Gastroesophageal sphincter (tissue), 4 donors: ENCODE measurements around the gene RAB13. TPM values are rescaled to one million over a fixed set of nuclear protein-coding genes. Genes with fewer than 3 reads are reported as not detected.
"Not testable (repeated sequence)": the region's sequence is repeated elsewhere in the genome, so short reads cannot be mapped to it uniquely, and the experiment has no call there.

ENCODE experiments used
- ATAC-seq: fragments of 150-250 bp; one replicate; pipeline ENCODE4 v1.9.1; 2016; ENCODE audit warnings: mild to moderate bottlenecking, moderate library complexity
- H3K27ac ChIP-seq, 4 donors: fragments of 200-600 bp; sonication (generic) in 3 of 4; 1 replicate in 3 of 4; 2 replicates in 1 of 4; pipeline ENCODE4 v1.5.1; 2016 to 2019
- H3K27me3 ChIP-seq: fragments of 200-600 bp; sonication (generic); one replicate; pipeline ENCODE4 v1.5.1; 2019
- H3K36me3 ChIP-seq, 2 donors: fragments of 200-600 bp; sonication (generic); one replicate each; pipeline ENCODE4 v1.5.1; 2019; ENCODE audit warnings: control low read depth in 1 of 2
- H3K4me1 ChIP-seq, 3 donors: fragments of 200-600 bp; sonication (generic); 1 replicate in 2 of 3; 2 replicates in 1 of 3; pipeline ENCODE4 v1.5.1; 2016 to 2019; ENCODE audit warnings: control low read depth in 2 of 3
- H3K4me3 ChIP-seq, 2 donors: fragments of 200-600 bp; sonication (generic); one replicate each; pipeline ENCODE4 v1.5.1; 2019; ENCODE audit warnings: mild to moderate bottlenecking in 1 of 2, moderate library complexity in 1 of 2
- H3K9me3 ChIP-seq, 3 donors: fragments of 200-600 bp; sonication (generic); one replicate each; pipeline ENCODE4 v1.5.1; 2017 to 2019; ENCODE audit warnings: control low read depth in 2 of 3
- CTCF ChIP-seq, 4 experiments: fragments of 200-600 bp in 2 of 4; fragments of 450-650 bp in 2 of 4; sonication (generic) in 1 of 4; IDR thresholded peaks; one replicate each; pipeline ENCODE4 v1.5.1; 2017 to 2019; ENCODE audit warnings: antibody characterized with exemption in 4 of 4, mild to moderate bottlenecking in 2 of 4, moderate library complexity in 2 of 4
- EP300 ChIP-seq: sonication (generic); formaldehyde crosslinking; IDR thresholded peaks from one replicate; pipeline ENCODE4 v1.6.1; 2017; ENCODE audit warnings: antibody characterized with exemption, mild to moderate bottlenecking
- POLR2A ChIP-seq, 2 donors: fragments of 450-650 bp; IDR thresholded peaks; one replicate each; pipeline ENCODE4 v1.6.1; 2017; ENCODE audit warnings: antibody characterized with exemption in 2 of 2, mild to moderate bottlenecking in 2 of 2, moderate library complexity in 1 of 2
- POLR2AphosphoS5 ChIP-seq: sonication (generic); formaldehyde crosslinking; IDR thresholded peaks from one replicate; pipeline ENCODE4 v1.6.1; 2017; ENCODE audit warnings: antibody characterized with exemption
- WGBS, 2 donors: methylation state at CpG; one replicate each; pipeline ENCODE4 v1.1.5; 2018; ENCODE audit warnings: low coverage in 1 of 2; 5-methylcytosine and 5-hydroxymethylcytosine counted together
- total RNA-seq, 4 donors: library from RNA; depleted of rRNA; stranded (reverse); fragments of >200 nt; gene quantifications; one replicate each; pipeline ENCODE4 v1.1.0, GENCODE V29; 2016

Gene RAB13
- total RNA-seq, 4 donors from 2014 or later, result 43.6 to 50.7 (median 48.9) TPM

- H3K36me3 ChIP-seq, result no peaks in the 10 kb centered on the region
- TF ChIP-seq EP300 (no peak), POLR2AphosphoS5 (no peak), POLR2A (IDR thresholded peaks at IDR 0.05) (no peak), CTCF (IDR thresholded peaks at IDR 0.05) (no peak)
- H3K9me3 ChIP-seq, result no peaks in the 10 kb centered on the region
- H3K27me3 ChIP-seq, result no peaks in the 10 kb centered on the region
- ATAC-seq, result no peak
- WGBS, 2 donors, result 43 to 60% methylated on average over 1 of the region's 1 CpG
- no peak overlapping the region for H3K27ac ChIP-seq
- no peak overlapping the region for H3K4me3 ChIP-seq
- H3K4me1 ChIP-seq, result no peaks in the 10 kb centered on the region
Measured at GRCh38 chr1:154012129-154012528, 26.0 kb upstream of the RAB13 start.

- H3K4me3 ChIP-seq, result no peak overlapping the region
- H3K27ac ChIP-seq, result no peak overlapping the region
- no peak for TF ChIP-seq CTCF (IDR thresholded peaks at IDR 0.05)
- TF ChIP-seq POLR2A (IDR thresholded peaks at IDR 0.05), result no peak
- TF ChIP-seq EP300, result no peak
- no peak for TF ChIP-seq POLR2AphosphoS5
- H3K9me3 ChIP-seq, result no peaks in the 10 kb centered on the region
- ATAC-seq, result no peak
- H3K4me1 ChIP-seq, result no peaks in the 10 kb centered on the region
- 88 to 92% methylated on average over 2 to 3 of the region's 3 CpGs for WGBS, 2 donors
- no peaks in the 10 kb centered on the region for H3K27me3 ChIP-seq
- no peaks in the 10 kb centered on the region for H3K36me3 ChIP-seq
Measured at GRCh38 chr1:154006136-154006535, 20.0 kb upstream of the RAB13 start.

- H3K4me1 ChIP-seq, result peaks cover 0 to 1% (median 0%) of the 10 kb centered on the region in 3 donors
- no peaks in the 10 kb centered on the region for H3K9me3 ChIP-seq
- TF ChIP-seq EP300 (no peak), POLR2AphosphoS5 (no peak), CTCF (IDR thresholded peaks at IDR 0.05) (no peak), POLR2A (IDR thresholded peaks at IDR 0.05) (no peak)
- H3K36me3 ChIP-seq, result peaks cover 0 to 10% of the 10 kb centered on the region in 2 donors
- WGBS, 2 donors, result 70 to 73% methylated on average over 4 of the region's 4 CpGs
- no peak overlapping the region for H3K27ac ChIP-seq
- H3K4me3 ChIP-seq, result no peak overlapping the region
- H3K27me3 ChIP-seq, result no peaks in the 10 kb centered on the region
- no peak for ATAC-seq
Measured at GRCh38 chr1:154000420-154000819, 14.3 kb upstream of the RAB13 start.

- H3K27me3 ChIP-seq, ATAC-seq, H3K9me3 ChIP-seq, H3K27ac ChIP-seq, H3K4me3 ChIP-seq: not testable (repeated sequence)
- peaks cover 0 to 45% of the 10 kb centered on the region in 2 donors for H3K36me3 ChIP-seq
- 89 to 100% methylated on average over 2 to 9 of the region's 10 CpGs for WGBS, 2 donors
- H3K4me1 ChIP-seq, result peaks cover 3 to 31% (median 11%) of the 10 kb centered on the region in 3 donors
Measured at GRCh38 chr1:153996882-153997281, 10.7 kb upstream of the RAB13 start.

- H3K9me3 ChIP-seq, result no peaks in the 10 kb centered on the region
- H3K27me3 ChIP-seq, result no peaks in the 10 kb centered on the region
- TF ChIP-seq CTCF (IDR thresholded peaks at IDR 0.05), result no peak
- 82 to 91% methylated on average over 4 to 11 of the region's 11 CpGs for WGBS, 2 donors
- H3K27ac ChIP-seq, result no peak overlapping the region
- ATAC-seq, result no peak
- H3K36me3 ChIP-seq, result peaks cover 0 to 48% of the 10 kb centered on the region in 2 donors
- peaks cover 6 to 37% (median 15%) of the 10 kb centered on the region in 3 donors for H3K4me1 ChIP-seq
- no peak overlapping the region for H3K4me3 ChIP-seq
Measured at GRCh38 chr1:153995640-153996039, 9.5 kb upstream of the RAB13 start.
